HTR-8/SVneo (cell line): Measurements from ENCODE around the gene ACR.

Source experiments
- DNase-seq: peaks from one replicate; pipeline ENCODE4 v3.0.0; 2011; ENCODE audit warnings: low spot score, mixed read lengths; ENCODE audit not compliant: insufficient read length
- FAIRE-seq: peaks from 2 replicates; lab custom pipeline; 2011; peaks lifted over from hg19 to GRCh38; lab: Jason Lieb, UNC

Gene ACR

GRCh38 chr22:50702261-50702671 is 35.7 kb upstream of the ACR start:
- no peak for DNase-seq
- no peak for FAIRE-seq

GRCh38 chr22:50702821-50703725 is 34.9 kb upstream of the ACR start:
- no peak for FAIRE-seq
- DNase-seq, result no peak

- FAIRE-seq, result no peak
- DNase-seq, result no peak
Measured at GRCh38 chr22:50703726-50704509, 34.1 kb upstream of the ACR start.

GRCh38 chr22:50704510-50705218 is 33.3 kb upstream of the ACR start:
- no peak for FAIRE-seq
- DNase-seq, result no peak

- DNase-seq (no peak), FAIRE-seq (no peak)
Measured at GRCh38 chr22:50705219-50705691, 32.7 kb upstream of the ACR start.

- DNase-seq (no peak), FAIRE-seq (no peak)
Measured at GRCh38 chr22:50705851-50706351, 32.1 kb upstream of the ACR start.

GRCh38 chr22:50706481-50707125 is 31.4 kb upstream of the ACR start:
- FAIRE-seq, result no peak
- no peak for DNase-seq

- no peak for DNase-seq
Measured at GRCh38 chr22:50708474-50708873, 29.5 kb upstream of the ACR start.

GRCh38 chr22:50708996-50709395 is 29.0 kb upstream of the ACR start:
- FAIRE-seq (no peak), DNase-seq (no peak)

More at GRCh38 chr22:50708474-50708873, 29.5 kb upstream of the ACR start:
- no peak for FAIRE-seq

GRCh38 chr22:50710221-50710620 is 27.8 kb upstream of the ACR start:
- FAIRE-seq (no peak), DNase-seq (no peak)

- FAIRE-seq (peak; percentile 98), DNase-seq (no peak)
Measured at GRCh38 chr22:50710886-50711285, 27.1 kb upstream of the ACR start.

- FAIRE-seq, result no peak
- DNase-seq, result no peak
Measured at GRCh38 chr22:50711446-50712340, 26.3 kb upstream of the ACR start.

- FAIRE-seq (no peak), DNase-seq (no peak)
Measured at GRCh38 chr22:50712341-50713007, 25.5 kb upstream of the ACR start.

- FAIRE-seq, result no peak
- DNase-seq, result no peak
Measured at GRCh38 chr22:50713008-50713385, 25.0 kb upstream of the ACR start.

GRCh38 chr22:50713571-50714056 is 24.4 kb upstream of the ACR start:
- FAIRE-seq (no peak), DNase-seq (no peak)

GRCh38 chr22:50714150-50714549 is 23.9 kb upstream of the ACR start:
- FAIRE-seq, result no peak
- DNase-seq, result no peak

GRCh38 chr22:50714631-50715179 is 23.3 kb upstream of the ACR start:
- FAIRE-seq (no peak), DNase-seq (no peak)

- FAIRE-seq, result no peak
- no peak for DNase-seq
Measured at GRCh38 chr22:50715250-50715649, 22.8 kb upstream of the ACR start.
